NCI-H82 (cell line): ENCODE measurements around the gene CTF1.
"Not testable (repeated sequence)": the region's sequence is repeated elsewhere in the genome, so short reads cannot be mapped to it uniquely, and the experiment has no call there.

Experiments used
- DNase-seq: peaks from one replicate; lab custom pipeline; 2025; lab: John Stamatoyannopoulos, UW

CTF1 gene

GRCh38 chr16:30931068-30931650 lies 34.7 kb downstream of the CTF1 start:
- DNase-seq: no peak

- peak; percentile 65 for DNase-seq
These were observed 38.6 kb downstream of the CTF1 start for GRCh38 chr16:30934827-30935557.

GRCh38 chr16:30937692-30938091 lies 41.3 kb downstream of the CTF1 start:
- DNase-seq: no peak

GRCh38 chr16:30939571-30939970 lies 43.2 kb downstream of the CTF1 start:
- DNase-seq: not testable (repeated sequence)

GRCh38 chr16:30941600-30942425 lies 45.4 kb downstream of the CTF1 start:
- peak; percentile 77 for DNase-seq

GRCh38 chr16:30942426-30942806 lies 46.0 kb downstream of the CTF1 start:
- no peak for DNase-seq

- no peak for DNase-seq
These were observed 47.9 kb downstream of the CTF1 start for GRCh38 chr16:30944352-30944751.

- DNase-seq: no peak
These were observed 50.5 kb downstream of the CTF1 start for GRCh38 chr16:30946671-30947540.

GRCh38 chr16:30947541-30947858 lies 51.1 kb downstream of the CTF1 start:
- no peak for DNase-seq

- peak; percentile 75 for DNase-seq
These were observed 51.6 kb downstream of the CTF1 start for GRCh38 chr16:30947859-30948666.

GRCh38 chr16:30948667-30949649 lies 52.5 kb downstream of the CTF1 start, which contains the start of gene ORAI3:
ORAI3 (plus strand) TSS chr16:30949068; CDS start chr16:30949290, 222 bp downstream.
- peak; percentile 28 for DNase-seq

GRCh38 chr16:30949650-30950515 lies 53.5 kb downstream of the CTF1 start:
- DNase-seq: peak; percentile 38

- DNase-seq: no peak
These were observed 54.2 kb downstream of the CTF1 start for GRCh38 chr16:30950516-30951065.

GRCh38 chr16:30951193-30951592 lies 54.8 kb downstream of the CTF1 start:
- DNase-seq: no peak

GRCh38 chr16:30951750-30952149 lies 55.3 kb downstream of the CTF1 start:
- DNase-seq: no peak

GRCh38 chr16:30953111-30953510 lies 56.7 kb downstream of the CTF1 start:
- no peak for DNase-seq
